ENCODE results near the gene BCAS4. TPM values are rescaled to one million over a fixed set of nuclear protein-coding genes. Genes with fewer than 3 reads are reported as not detected.

Gene BCAS4
- total RNA-seq, 4 donors from 2014 or later = 0.18 to 2.3 (median 0.54) TPM

DNA sequence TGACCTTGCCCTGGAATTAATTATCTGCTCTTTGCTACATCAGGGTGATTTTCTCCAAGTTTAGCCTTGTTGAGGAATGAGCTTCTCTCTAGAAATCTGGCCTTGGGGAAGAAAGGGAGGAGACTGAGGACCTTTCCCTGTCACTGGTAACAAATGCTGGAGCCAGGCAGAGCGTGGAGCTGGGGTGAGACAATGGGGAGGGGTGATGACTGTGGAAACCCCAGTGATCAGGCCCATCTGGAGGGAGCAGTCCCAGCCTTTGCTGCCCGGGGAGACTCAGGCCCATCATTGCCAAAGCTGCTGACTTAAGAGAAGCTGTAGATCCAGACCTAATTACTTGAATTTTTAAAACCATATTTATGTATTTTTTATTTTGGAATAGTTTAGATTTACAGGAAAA lies 31.3 kb downstream of the BCAS4 start:
- no peak for TF ChIP-seq POLR2A (IDR thresholded peaks at IDR 0.05)
- TF ChIP-seq, protein P1, sequence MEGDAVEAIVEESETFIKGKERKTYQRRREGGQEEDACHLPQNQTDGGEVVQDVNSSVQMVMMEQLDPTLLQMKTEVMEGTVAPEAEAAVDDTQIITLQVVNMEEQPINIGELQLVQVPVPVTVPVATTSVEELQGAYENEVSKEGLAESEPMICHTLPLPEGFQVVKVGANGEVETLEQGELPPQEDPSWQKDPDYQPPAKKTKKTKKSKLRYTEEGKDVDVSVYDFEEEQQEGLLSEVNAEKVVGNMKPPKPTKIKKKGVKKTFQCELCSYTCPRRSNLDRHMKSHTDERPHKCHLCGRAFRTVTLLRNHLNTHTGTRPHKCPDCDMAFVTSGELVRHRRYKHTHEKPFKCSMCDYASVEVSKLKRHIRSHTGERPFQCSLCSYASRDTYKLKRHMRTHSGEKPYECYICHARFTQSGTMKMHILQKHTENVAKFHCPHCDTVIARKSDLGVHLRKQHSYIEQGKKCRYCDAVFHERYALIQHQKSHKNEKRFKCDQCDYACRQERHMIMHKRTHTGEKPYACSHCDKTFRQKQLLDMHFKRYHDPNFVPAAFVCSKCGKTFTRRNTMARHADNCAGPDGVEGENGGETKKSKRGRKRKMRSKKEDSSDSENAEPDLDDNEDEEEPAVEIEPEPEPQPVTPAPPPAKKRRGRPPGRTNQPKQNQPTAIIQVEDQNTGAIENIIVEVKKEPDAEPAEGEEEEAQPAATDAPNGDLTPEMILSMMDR (IDR thresholded peaks at IDR 0.05) = no peak
- 48 to 79% methylated on average over 2 of the region's 2 CpGs for WGBS, 2 donors
- peaks cover 0 to 8% (median 0%) of the 10 kb centered on the region in 3 donors for H3K4me1 ChIP-seq
- peak overlapping the region in 2 of 4 donors; percentile 3 to 50 for H3K27ac ChIP-seq
- intact Hi-C loops (cut with DNase I) = no loop called here
- H3K27me3 ChIP-seq = no peaks in the 10 kb centered on the region
- DNase-seq = no peak
- no peaks in the 10 kb centered on the region for H3K9me3 ChIP-seq
- H3K4me3 ChIP-seq = no peak overlapping the region
- H3K36me3 ChIP-seq = no peaks in the 10 kb centered on the region

GRCh38 chr20:50828363-50829136 lies 33.7 kb downstream of the BCAS4 start:
- intact Hi-C loops (cut with DNase I) = no loop called here
- no peaks in the 10 kb centered on the region for H3K27me3 ChIP-seq
- no peaks in the 10 kb centered on the region for H3K9me3 ChIP-seq
- no peak overlapping the region for H3K27ac ChIP-seq
- 85 to 90% methylated on average over 10 to 12 of the region's 13 CpGs for WGBS, 2 donors
- DNase-seq = no peak
- no peak overlapping the region for H3K4me3 ChIP-seq
- H3K4me1 ChIP-seq = peaks cover 0 to 17% (median 0%) of the 10 kb centered on the region in 3 donors
- TF ChIP-seq, protein P1 (IDR thresholded peaks at IDR 0.05) = no peak
- no peak for TF ChIP-seq POLR2A (IDR thresholded peaks at IDR 0.05)
- H3K36me3 ChIP-seq = no peaks in the 10 kb centered on the region

- Histone ChIP-seq H3K36me3 (no peaks in the 10 kb centered on the region), H3K4me1 (peaks cover 0 to 10% (median 0%) of the 10 kb centered on the region in 3 donors), H3K27ac (no peak overlapping the region), H3K9me3 (no peaks in the 10 kb centered on the region), H3K4me3 (no peak overlapping the region), H3K27me3 (no peaks in the 10 kb centered on the region)
- intact Hi-C loops (cut with DNase I) = no loop called here
- TF ChIP-seq, protein P1 (IDR thresholded peaks at IDR 0.05) = no peak
- no peak for TF ChIP-seq POLR2A (IDR thresholded peaks at IDR 0.05)
- WGBS, 2 donors = 30 to 51% methylated on average over 3 to 6 of the region's 6 CpGs
- no peak for DNase-seq
Observed at GRCh38 chr20:50831622-50832021, 36.8 kb downstream of the BCAS4 start.

GRCh38 chr20:50834599-50835005 lies 39.7 kb downstream of the BCAS4 start:
- no peak for DNase-seq
- no peaks in the 10 kb centered on the region for H3K36me3 ChIP-seq
- TF ChIP-seq, protein P1 (IDR thresholded peaks at IDR 0.05) = no peak
- no peak for TF ChIP-seq POLR2A (IDR thresholded peaks at IDR 0.05)
- H3K4me1 ChIP-seq = peaks cover 5 to 40% (median 16%) of the 10 kb centered on the region in 3 donors
- no peak overlapping the region for H3K4me3 ChIP-seq
- intact Hi-C loops (cut with DNase I) = no loop called here
- no peaks in the 10 kb centered on the region for H3K9me3 ChIP-seq
- H3K27ac ChIP-seq = no peak overlapping the region
- 73 to 75% methylated on average over 5 of the region's 5 CpGs for WGBS, 2 donors
- no peaks in the 10 kb centered on the region for H3K27me3 ChIP-seq

DNA sequence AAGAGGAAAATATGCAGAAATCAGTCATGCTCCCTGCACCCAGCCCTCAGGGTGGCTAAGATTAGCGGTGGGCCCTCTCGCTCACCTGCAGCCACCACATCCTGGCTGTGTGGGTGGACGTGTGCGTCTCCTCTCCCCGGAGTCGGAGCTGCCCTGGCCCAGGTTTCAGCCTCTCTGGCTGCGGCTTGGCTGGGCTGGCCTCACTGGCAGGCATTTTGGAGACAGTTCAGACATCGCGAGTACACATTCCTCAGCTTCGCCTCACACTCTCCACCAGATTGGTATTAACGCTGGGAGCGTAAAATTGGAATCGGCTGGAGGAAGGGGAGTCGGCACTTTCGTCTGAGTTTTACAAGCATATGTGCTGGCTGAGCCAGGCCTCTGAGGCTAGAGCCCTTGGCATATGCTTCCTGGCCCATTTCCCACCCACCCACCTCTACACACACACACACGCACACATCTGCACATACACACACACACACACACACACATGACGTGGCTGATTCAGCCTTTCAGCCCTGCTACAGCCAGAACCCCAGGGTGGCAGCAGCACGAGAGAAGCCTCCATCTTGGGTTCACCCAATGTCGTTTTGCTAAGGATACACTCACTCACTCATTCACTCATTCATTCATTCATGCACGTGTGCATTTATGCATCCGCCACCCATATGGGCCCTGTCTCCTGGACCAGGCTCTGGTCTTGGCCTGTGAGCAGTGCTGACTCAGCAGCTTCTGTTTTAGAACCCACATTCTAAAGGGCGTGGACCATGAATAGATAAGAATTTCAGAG lies 42.9 kb downstream of the BCAS4 start:
- Histone ChIP-seq H3K9me3 (no peaks in the 10 kb centered on the region), H3K4me1 (peaks cover 5 to 37% (median 16%) of the 10 kb centered on the region in 3 donors), H3K27me3 (no peaks in the 10 kb centered on the region), H3K4me3 (no peak overlapping the region), H3K36me3 (no peaks in the 10 kb centered on the region), H3K27ac (peak overlapping the region; percentile 59 to 85 (median 77))
- TF ChIP-seq, protein P1 (IDR thresholded peaks at IDR 0.05) = no peak
- TF ChIP-seq POLR2A (IDR thresholded peaks at IDR 0.05) = no peak
- intact Hi-C loops (cut with DNase I) = no loop called here
- DNase-seq = no peak
- WGBS, 2 donors = 36 to 42% methylated on average over 6 to 10 of the region's 22 CpGs

Measured in esophagus squamous epithelium (tissue), 5 donors.